Coronary artery (tissue), 2 donors: ENCODE measurements around the gene ERGIC1.
A peak's percentile ranks its signal among the peaks of the same experiment; 100 is the strongest.

Experiments used
- DNase-seq: peaks from one replicate; pipeline ENCODE4 v3.0.0-alpha.2; 2017; ENCODE audit warnings: low spot score
- H3K27ac ChIP-seq, 2 donors: fragments of 200-600 bp; sonication (generic); one replicate each; pipeline ENCODE4 v1.5.1; 2016 to 2019
- H3K4me3 ChIP-seq: fragments of 200-600 bp; sonication (generic); 2 replicates; pipeline ENCODE4 v1.5.1; 2016; ENCODE audit warnings: mild to moderate bottlenecking, moderate library complexity
- CTCF ChIP-seq: fragments of 200-600 bp; sonication (generic); IDR thresholded peaks from one replicate; pipeline ENCODE4 v1.5.1; 2019; ENCODE audit warnings: antibody characterized with exemption

ERGIC1 gene

GRCh38 chr5:172923539-172923938 lies 89.5 kb downstream of the ERGIC1 start:
- no peak for DNase-seq
- Histone ChIP-seq H3K4me3 (no peak overlapping the region), H3K27ac (no peak overlapping the region)
- TF ChIP-seq CTCF = no peak

GRCh38 chr5:172925336-172925948 lies 91.4 kb downstream of the ERGIC1 start:
- no peak for TF ChIP-seq CTCF
- Histone ChIP-seq H3K27ac (no peak overlapping the region), H3K4me3 (no peak overlapping the region)
- no peak for DNase-seq

- no peak overlapping the region for H3K27ac ChIP-seq
- DNase-seq = no peak
- no peak for TF ChIP-seq CTCF
Observed at GRCh38 chr5:172926008-172926523, 92.0 kb downstream of the ERGIC1 start.

GRCh38 chr5:172926796-172927195 lies 92.7 kb downstream of the ERGIC1 start:
- no peak for DNase-seq
- no peak overlapping the region for H3K4me3 ChIP-seq
- no peak overlapping the region for H3K27ac ChIP-seq
- no peak for TF ChIP-seq CTCF

More at GRCh38 chr5:172926008-172926523, 92.0 kb downstream of the ERGIC1 start:
- H3K4me3 ChIP-seq = no peak overlapping the region

- TF ChIP-seq CTCF = no peak
- DNase-seq = no peak
- H3K27ac ChIP-seq = peak overlapping the region in 1 of 2 donors; percentile 54
- no peak overlapping the region for H3K4me3 ChIP-seq
Observed at GRCh38 chr5:172929371-172929838, 95.4 kb downstream of the ERGIC1 start.

GRCh38 chr5:172931001-172931536 lies 97.0 kb downstream of the ERGIC1 start:
- Histone ChIP-seq H3K4me3 (no peak overlapping the region), H3K27ac (peak overlapping the region; percentile 74 to 90)
- no peak for TF ChIP-seq CTCF
- peak; percentile 91 for DNase-seq
